SU-DHL-6 (cell line): ENCODE data around the gene SCGB3A1.

Experiments
- H2AFZ ChIP-seq: fragments of 200-600 bp; sonication (generic); 2 replicates; pipeline ENCODE4 v1.6.1; 2014; ENCODE audit warnings: low read depth, mild to moderate bottlenecking, moderate library complexity, mixed read lengths, antibody characterized with exemption, low read length; ENCODE audit not compliant: severe bottlenecking
- H3F3A ChIP-seq: fragments of 200-600 bp; shearing (Covaris generic); 2 replicates; pipeline ENCODE4 v1.6.0; 2016; ENCODE audit warnings: antibody characterized with exemption, mild to moderate bottlenecking; ENCODE audit not compliant: insufficient read depth
- H3K27ac ChIP-seq: fragments of 200-600 bp; sonication (generic); 2 replicates; pipeline ENCODE4 v1.5.1; 2016; ENCODE audit warnings: low read depth, mild to moderate bottlenecking, low read length, moderate library complexity, mixed read lengths
- H3K27me3 ChIP-seq: fragments of 200-600 bp; sonication (generic), shearing (Covaris generic); 2 replicates; pipeline ENCODE4 v1.6.0; 2014; ENCODE audit warnings: mild to moderate bottlenecking, low read length
- H3K36me3 ChIP-seq: fragments of 200-600 bp; sonication (generic); 2 replicates; pipeline ENCODE4 v1.6.1; 2014; ENCODE audit warnings: mild to moderate bottlenecking, low read length, mixed read lengths
- H3K4me2 ChIP-seq: fragments of 300-600, 200-600 bp; shearing (Covaris generic), sonication (generic); 2 replicates; pipeline ENCODE4 v1.6.0; 2014; ENCODE audit warnings: low read length, low read depth, mild to moderate bottlenecking; ENCODE audit not compliant: poor library complexity, severe bottlenecking
- H3K4me3 ChIP-seq: fragments of 200-600 bp; sonication (generic); 2 replicates; pipeline ENCODE4 v1.5.1; 2014; ENCODE audit warnings: antibody characterized with exemption, low read length, mild to moderate bottlenecking, mixed read lengths; ENCODE audit not compliant: insufficient read depth, poor library complexity, severe bottlenecking
- H3K79me2 ChIP-seq: fragments of 200-600 bp; sonication (generic); 2 replicates; pipeline ENCODE4 v1.6.1; 2014; ENCODE audit warnings: mild to moderate bottlenecking, low read length, moderate library complexity; ENCODE audit not compliant: insufficient read depth
- H3K9ac ChIP-seq: fragments of 200-600 bp; sonication (generic); 2 replicates; pipeline ENCODE4 v1.7.0; 2014; ENCODE audit warnings: mild to moderate bottlenecking, low read length
- H3K9me2 ChIP-seq: fragments of 200-600 bp; sonication (generic); replicated peaks from 2 replicates; pipeline ENCODE4 v1.6.1; 2014; ENCODE audit warnings: low read length; ENCODE audit not compliant: insufficient read depth
- H3K9me3 ChIP-seq: fragments of 200-600 bp; sonication (generic); 2 replicates; pipeline ENCODE4 v1.6.1; 2014; ENCODE audit warnings: low read length, mixed read lengths; ENCODE audit not compliant: insufficient read depth
- H4K20me1 ChIP-seq: fragments of 200-600 bp; sonication (generic); 2 replicates; pipeline ENCODE4 v1.6.1; 2014; ENCODE audit warnings: low read depth, mild to moderate bottlenecking, antibody characterized with exemption, low read length, moderate library complexity, mixed read lengths
- CTCF ChIP-seq: fragments of 200-600 bp; sonication (generic); IDR thresholded peaks from one replicate; pipeline ENCODE4 v1.5.1; 2017; ENCODE audit warnings: antibody characterized with exemption, mild to moderate bottlenecking, low read length, moderate library complexity; ENCODE audit not compliant: insufficient read depth, poor library complexity, severe bottlenecking
- EZH2phosphoT487 ChIP-seq: fragments of 200-600 bp; sonication (generic), shearing (Covaris generic); conservative IDR thresholded peaks from 2 replicates; pipeline ENCODE4 v1.6.1; 2018; ENCODE audit warnings: mild to moderate bottlenecking, antibody characterized with exemption, low read length, moderate library complexity, mixed read lengths

Gene SCGB3A1

GRCh38 chr5:180575571-180575970 is 15.7 kb downstream of the SCGB3A1 start:
- peaks cover 12% of the 10 kb centered on the region; the same call in 1 of the 2 replicates for H3K36me3 ChIP-seq
- TF ChIP-seq EZH2phosphoT487: no peak
- TF ChIP-seq CTCF: no peak
- no peaks in the 10 kb centered on the region for H3K79me2 ChIP-seq
- H3K4me2 ChIP-seq: no peak overlapping the region
- H2AFZ ChIP-seq: no peak overlapping the region
- H3K9ac ChIP-seq: no peak overlapping the region
- H4K20me1 ChIP-seq: no peaks in the 10 kb centered on the region
- H3K9me3 ChIP-seq: no peaks in the 10 kb centered on the region
- H3F3A ChIP-seq: no peaks in the 10 kb centered on the region
- no peaks in the 10 kb centered on the region for H3K27me3 ChIP-seq
- no peaks in the 10 kb centered on the region for H3K9me2 ChIP-seq
- H3K4me3 ChIP-seq: no peak overlapping the region
- H3K27ac ChIP-seq: no peak overlapping the region

GRCh38 chr5:180568914-180569313 is 22.4 kb downstream of the SCGB3A1 start:
- Histone ChIP-seq H3K9ac (no peak overlapping the region), H3K27me3 (no peaks in the 10 kb centered on the region), H3K9me2 (no peaks in the 10 kb centered on the region), H4K20me1 (no peaks in the 10 kb centered on the region), H3K36me3 (peaks cover 31% of the 10 kb centered on the region; the same call in 1 of the 2 replicates), H3K4me2 (no peak overlapping the region), H3K9me3 (no peaks in the 10 kb centered on the region), H3F3A (no peaks in the 10 kb centered on the region), H3K27ac (no peak overlapping the region), H3K79me2 (peaks cover 2% of the 10 kb centered on the region; the same call in 1 of the 2 replicates), H3K4me3 (no peak overlapping the region), H2AFZ (no peak overlapping the region)
- TF ChIP-seq CTCF (no peak), EZH2phosphoT487 (no peak)

- no peak overlapping the region for H3K27ac ChIP-seq
- no peaks in the 10 kb centered on the region for H3K9me2 ChIP-seq
- H3F3A ChIP-seq: no peaks in the 10 kb centered on the region
- H3K4me3 ChIP-seq: no peak overlapping the region
- H3K79me2 ChIP-seq: peaks cover 10% of the 10 kb centered on the region; the same call in 1 of the 2 replicates
- no peak overlapping the region for H3K9ac ChIP-seq
- H3K36me3 ChIP-seq: peaks cover 20% of the 10 kb centered on the region; the same call in 1 of the 2 replicates
- H2AFZ ChIP-seq: no peak overlapping the region
- H3K9me3 ChIP-seq: no peaks in the 10 kb centered on the region
- H3K27me3 ChIP-seq: no peaks in the 10 kb centered on the region
- no peak overlapping the region for H3K4me2 ChIP-seq
- TF ChIP-seq EZH2phosphoT487: no peak
- TF ChIP-seq CTCF: no peak
- no peaks in the 10 kb centered on the region for H4K20me1 ChIP-seq
Measured at GRCh38 chr5:180563994-180564393, 27.3 kb downstream of the SCGB3A1 start.
